Stimulated activated CD4-positive, alpha-beta T cell treated with anti-CD3 and anti-CD28 coated beads, TNF-alpha, amount 100 ng/mL, for 24 hours (primary cell): Measurements from ENCODE around the gene CD7.

Source experiments
- DNase-seq, 3 experiments: peaks; one replicate each; pipeline ENCODE4 v3.0.0-alpha.2; 2020; ENCODE audit warnings: low read depth in 3 of 3

CD7 gene

DNA sequence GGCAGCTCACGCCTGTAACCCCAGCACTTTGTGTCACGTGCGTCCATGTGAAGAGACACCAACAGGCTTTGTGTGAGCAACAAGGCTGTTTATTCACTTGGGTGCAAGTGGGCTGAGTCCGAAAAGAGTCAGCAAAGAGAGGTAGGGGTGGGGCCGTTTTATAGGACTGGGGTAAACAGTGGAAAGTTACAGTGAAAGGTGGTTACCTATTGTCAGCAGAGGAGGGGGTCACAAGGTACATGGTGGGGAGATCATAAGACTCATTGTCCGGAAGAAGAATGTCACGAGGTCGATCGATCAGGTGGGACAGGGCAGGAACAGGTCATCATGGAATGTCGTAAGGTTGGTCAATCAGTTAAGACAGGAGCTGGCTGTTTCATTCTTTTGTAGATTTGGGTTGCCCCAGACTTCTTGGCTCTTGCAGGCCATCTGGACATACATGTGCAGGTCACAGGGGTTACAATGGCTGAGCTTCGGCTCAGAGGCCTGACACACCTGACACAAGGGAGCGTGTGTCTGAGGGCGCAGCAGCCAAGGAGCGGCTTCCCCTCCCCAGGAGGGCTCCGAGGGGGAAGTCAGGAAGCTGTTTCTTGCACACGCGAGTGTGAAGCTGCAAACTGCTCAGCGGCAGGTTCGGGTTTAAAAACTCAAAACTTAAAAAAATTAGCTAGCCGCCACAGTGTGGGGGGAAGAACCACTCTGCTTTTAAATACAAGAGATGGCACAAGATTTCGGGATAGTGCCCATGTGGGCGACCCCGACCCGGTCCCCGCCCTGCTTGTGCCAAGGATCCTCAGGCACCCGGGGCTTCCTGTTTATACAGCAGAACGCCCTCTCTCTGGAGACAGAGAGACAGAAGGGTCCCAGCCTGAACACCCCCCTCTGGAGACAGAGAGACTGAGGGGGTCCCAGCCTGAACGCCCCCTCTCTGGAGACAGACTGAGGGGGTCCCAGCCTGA, 29.2 kb upstream of the CD7 start:
- no peak for DNase-seq

DNA sequence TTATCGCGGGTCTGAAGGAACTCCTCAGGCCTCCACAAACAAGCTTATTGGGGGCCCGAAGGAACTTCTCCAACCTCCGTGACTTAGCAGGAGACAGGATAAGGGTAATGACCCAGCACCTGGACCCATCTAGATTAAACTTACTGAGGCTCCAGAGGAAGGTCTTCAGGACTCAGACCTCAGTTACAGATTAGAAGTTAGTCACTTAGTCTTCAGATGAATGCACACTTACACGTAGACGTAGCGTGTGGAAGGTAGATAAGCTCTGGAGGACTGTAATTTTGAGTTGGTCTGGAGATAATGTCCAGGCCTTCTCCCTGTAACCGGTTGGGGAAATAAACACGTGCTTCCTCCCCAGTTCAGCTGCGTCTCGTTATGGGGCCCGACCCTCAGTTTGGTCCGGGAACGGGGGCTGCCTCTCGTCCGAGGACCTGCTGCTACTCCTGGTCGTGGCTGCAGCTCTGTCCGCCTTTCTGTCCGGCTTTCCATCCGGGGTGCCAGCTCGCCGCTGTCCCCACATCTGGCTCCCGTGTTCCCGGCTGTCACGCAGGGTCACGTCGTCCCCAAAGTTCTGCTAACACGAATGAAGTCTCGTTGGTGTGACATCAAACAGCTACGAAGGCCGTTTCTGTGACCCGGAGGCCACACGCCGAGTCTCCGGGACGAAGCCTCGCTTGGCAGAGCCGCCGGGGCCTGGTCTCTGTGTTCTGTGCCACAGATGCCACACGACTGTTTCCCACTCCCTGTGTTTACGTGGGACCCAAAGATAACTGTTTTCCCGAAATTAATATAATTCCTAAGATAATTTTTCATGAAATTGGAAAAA, 28.0 kb upstream of the CD7 start:
- no peak for DNase-seq

DNA sequence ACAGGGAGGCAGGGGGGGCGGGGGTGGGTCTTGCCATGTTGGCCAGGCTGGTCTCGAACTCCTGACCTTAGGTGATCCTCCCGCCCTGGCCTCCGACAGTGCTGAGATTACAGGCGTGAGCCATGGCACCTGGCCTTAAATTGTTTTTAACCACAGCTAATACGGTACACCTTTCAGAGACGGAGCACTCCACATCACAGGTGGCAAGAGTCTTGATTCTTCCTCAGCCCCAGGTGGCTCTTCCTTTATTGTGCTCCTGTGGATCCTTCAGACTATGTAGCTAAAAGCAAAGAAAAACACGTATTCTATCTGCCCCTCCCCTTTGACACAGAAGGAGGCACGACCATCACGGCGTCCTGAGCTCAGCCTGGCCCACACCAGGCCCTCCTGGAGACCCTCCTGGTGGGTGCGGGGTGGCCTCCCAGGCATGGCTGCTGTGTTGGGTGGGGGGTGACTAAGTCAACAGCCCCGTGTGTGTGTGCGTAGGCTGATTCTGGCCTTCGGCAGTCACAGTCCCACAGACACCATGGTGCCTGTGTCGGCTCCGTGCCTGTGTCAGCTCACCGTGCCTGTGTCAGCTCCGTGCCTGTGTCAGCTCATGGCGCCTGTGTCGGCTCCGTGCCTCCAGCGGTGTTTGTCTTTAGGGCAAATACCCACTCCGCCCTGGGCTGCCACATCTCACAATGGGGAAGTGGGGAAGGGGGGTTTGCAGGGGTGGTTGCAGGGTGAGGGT, 26.9 kb upstream of the CD7 start:
- no peak for DNase-seq

DNA sequence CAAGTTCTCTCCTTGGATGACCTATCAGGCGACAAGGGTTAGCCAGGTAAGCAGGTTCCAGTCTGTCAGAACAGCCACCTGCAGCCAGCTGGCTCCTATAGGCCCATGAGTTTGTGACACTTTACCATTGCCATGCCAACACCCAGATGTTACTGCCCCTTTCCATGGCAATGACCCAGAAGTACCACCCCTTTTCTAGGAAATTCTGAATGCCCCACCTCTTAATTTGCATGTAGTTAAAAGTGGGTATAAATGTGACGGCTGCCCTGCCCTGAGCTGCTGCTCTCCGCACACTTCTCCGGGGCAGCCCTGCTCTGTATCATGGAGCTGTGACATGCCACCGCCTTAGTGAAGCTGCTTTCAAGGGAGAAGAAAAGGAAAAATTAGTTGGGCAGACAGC, 26.2 kb upstream of the CD7 start:
- DNase-seq = no peak

DNA sequence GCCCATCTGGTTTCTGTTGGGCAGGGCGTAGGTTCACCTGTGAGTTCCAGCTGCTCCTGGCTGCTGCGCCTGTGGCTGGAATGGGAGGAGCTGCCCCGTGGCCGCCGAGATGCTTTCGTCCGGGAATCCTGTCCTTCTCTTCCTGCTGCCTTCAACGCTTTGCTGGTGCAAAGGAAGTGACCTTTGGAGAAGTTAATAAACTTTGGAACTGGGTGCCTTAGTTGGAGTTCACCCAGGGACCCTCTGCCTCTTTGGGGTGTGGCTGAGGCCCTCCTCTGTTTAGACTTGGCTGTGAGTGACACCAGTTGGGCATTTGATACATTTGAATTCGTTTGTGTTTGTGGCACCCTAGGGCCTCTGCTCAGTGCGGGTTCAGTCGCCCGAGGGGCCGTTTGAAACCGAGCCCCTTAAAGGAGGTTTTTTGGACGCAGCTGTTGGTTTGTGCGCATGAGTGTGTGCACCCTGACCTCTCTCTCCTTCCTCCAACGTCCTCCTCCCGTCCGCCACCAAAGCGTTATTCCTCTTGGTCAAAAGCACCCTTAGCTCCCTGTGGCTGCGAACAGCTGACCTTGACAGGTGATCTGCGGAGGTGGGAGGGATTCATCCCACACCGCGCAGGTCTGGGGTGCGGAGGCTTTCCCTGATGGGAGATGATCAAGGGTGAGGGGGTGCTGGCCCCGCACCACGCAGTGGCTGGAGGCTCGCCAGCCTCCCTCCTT, 25.1 kb upstream of the CD7 start:
- no peak for DNase-seq

DNA sequence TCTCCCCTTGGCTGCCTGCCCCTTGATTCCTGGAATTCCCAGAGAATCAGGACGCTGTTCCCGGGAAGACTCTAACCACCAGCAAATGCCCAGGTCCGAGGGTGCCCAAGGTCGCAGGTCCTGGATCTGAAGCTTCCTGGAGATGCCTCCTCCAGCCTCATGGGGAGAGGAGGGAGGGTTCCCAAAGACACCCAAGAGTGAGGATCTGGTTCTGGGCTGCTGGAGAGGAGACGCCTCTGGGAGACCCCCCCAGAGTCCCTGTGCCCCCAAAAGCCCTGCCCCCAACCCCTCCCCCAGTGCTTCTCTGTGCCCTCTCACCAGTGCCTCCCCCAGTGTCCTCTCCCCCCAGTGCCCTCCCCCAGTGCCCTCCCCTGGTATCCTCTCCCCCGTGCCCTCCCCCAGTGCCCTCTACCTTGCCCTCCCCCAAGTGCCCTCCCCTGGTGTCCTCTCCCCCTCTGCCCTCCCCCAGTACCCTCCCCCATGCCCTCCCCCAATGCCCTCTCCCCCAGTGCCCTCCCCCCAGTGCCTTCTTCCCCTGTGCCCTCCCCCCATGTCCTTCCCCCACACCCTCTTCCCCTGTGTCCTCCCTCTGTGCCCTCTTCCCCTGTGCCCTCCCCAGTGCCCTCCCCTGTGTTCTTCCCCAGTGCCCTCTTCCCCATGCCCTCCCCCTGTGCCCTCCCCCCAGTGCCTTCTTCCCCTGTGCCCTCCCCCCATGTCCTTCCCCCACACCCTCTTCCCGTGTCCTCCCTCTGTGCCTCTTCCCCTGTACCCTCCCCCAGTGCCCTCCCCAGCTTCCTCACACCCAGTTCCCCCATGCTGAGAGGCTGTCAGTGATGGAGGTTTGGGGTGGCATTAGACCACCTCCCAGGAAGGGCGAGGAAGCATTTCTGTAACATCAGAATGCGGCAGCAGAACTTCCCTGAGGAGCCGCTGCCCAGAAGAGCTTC, 22.5 kb upstream of the CD7 start:
- DNase-seq = no peak

DNA sequence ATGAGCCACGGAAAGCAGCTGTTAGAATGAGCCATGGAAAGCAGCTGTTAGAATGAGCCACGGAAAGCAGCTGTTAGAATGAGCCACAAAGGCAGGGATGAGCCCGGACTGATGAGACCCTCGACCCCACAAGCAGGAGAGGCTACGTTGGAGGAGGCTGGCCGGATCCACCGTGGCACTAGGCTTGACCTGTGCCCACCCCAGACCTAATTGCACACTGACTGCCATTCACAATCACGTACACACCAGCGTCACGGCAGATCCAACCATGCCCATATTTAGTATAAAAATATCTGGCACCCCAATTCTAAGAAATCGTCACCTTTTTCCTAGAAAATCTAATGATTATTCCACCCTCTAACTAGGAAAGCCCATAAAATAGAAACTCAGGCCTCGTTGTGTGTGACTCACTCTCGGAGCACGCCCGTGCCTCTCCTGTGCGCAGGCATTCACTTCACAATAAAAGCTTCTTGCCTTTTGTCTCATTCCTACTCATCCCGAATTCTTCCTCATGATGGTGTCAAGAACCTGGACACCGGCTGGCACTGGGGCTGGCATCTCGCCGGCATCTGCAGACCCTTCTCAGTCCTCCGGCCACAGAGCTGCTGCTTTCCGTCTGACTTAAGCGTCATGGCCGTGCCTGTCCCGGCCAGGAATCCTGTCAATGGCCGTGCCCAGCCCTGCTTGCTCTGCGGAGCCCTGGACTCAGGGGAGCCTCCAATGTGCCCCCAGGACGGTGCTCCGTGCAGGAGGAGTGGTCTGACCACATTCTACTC, 21.6 kb upstream of the CD7 start:
- no peak for DNase-seq

DNA sequence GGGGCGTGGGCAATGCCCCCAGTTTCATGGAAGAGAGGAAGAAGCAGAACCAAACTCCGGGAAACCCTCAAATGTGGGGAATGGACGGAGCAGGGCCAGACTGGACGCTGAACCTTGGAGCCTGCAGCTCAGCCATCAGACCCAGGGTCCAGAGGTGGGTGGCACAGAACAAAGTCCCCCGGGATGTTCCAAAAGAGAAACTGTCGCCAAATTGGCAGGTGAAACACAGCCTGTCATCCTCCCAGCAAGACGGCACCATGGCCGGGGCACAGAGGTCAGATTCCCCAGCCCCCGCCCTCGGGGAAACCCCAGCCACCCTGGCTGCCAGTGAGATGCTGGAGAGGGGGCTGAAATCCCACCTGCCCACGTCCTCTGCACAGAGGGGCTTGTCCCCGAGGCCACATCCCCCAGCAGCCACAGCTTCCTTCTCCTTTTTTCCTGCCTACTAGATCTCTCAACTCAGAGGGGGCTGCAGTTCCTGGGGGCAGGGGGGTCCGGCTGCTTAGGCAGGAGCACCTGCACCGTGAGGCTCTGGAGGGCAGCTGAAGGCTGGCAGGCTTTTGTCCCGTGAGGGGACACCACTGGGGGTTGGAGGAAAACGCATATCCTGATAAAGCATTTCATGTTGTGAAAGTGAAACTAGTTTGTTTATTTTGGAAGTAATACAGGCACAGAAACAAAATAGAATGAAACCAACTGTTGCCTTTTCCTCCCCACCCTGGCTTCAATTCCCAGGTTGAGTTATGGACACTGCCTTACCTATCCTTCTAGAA, 17.4 kb upstream of the CD7 start:
- DNase-seq = no peak

DNA sequence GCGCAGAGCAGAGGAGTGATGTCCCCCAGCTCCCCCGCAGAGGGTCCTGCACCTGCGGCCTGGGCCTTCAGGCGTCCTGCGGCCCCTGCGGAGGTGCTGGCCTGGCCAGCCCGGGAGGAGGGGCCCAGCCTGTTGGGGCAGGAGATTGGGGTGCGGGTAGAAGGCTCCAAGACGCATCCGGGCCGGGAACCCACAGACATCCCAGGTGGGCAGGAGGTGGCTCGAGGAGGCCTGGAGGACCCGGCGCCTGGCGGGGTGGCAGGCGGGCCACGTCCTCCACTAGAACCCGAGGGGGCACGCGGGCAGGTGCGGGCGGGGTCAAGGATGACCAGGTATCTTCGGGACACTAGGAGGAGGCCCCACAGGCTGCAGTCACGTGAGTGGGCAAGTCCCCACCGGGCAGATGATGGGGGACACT, 16.8 kb upstream of the CD7 start:
- DNase-seq = no peak

DNA sequence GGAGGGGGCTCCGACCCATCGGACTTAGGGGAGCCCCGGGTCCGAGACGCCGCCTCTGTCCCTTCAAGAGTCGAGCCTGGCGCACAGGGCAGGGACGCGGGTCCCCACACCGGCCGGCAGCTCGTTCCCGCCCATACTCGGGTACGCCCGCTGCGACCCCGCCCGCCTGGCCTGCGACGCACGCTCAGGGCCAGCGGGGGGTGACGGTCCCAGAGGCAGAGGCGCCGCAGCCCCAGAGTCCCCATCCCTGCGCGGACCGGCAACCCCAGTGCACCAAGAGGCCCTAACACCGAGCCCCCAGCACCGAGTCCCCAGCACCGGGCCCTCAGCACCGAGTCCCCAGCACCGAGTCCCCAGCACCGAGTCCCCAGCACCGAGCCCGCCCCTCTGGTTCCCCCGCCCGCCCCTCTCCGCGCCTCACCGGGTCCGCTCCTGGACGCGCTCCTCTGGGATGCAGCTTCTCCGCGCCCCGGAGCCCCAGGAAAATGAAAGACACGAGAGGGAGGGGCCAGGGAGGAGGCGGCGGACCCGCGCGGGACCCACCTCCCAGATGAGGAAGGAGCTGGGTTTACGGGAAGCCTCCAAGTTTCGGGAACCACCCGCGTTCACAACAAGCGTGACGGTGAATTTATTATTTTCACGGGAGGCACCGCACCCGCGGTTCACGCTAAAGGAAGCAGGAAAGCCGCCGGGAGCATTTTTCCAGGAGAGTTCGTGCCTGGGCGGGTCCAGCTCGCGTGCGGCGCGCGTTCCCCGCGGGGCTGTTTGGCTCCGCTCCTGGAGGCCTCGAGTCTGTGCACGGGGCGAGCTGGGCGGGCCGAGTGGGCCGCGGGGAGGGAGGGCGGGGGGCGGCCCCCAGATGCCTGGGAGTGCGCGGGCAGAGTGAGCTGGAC, 16.1 kb upstream of the CD7 start, which contains the start of gene SECTM1:
Gene SECTM1, minus strand, starts transcription at position 488 of the 893 bp plus-strand sequence. CDS start 6,526 bp downstream, outside the sequence.
- DNase-seq = no peak

DNA sequence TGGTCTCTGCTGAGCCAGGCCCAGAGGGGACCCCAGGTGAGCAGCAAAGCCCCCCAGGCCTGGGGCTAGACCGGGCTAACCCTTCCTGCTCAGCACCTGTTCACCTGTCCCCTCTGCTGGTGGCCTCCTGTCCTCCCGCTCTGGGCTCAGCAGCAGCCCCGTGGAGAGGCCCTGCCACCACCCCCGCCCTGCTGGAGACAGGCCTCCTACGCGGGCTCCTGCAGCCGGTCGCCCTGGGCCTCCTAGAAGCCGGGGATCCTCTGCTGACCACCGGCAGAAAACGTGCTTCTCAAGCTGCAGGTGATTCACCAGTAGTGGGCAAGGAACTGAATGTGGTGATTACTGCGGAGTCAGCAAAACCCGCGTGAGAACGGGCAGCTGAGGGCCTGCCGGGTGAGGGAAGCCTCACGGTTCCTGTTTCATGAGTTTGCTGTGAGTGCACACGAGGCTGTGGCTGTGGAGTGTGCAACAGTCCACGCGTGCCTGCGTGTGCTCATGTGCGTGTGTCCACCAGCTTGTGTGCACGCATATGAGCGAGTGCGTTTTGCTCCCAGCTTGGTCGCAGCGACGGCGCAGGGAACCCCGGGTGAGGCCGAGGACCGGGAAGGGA, 15.4 kb upstream of the CD7 start:
- DNase-seq = no peak

DNA sequence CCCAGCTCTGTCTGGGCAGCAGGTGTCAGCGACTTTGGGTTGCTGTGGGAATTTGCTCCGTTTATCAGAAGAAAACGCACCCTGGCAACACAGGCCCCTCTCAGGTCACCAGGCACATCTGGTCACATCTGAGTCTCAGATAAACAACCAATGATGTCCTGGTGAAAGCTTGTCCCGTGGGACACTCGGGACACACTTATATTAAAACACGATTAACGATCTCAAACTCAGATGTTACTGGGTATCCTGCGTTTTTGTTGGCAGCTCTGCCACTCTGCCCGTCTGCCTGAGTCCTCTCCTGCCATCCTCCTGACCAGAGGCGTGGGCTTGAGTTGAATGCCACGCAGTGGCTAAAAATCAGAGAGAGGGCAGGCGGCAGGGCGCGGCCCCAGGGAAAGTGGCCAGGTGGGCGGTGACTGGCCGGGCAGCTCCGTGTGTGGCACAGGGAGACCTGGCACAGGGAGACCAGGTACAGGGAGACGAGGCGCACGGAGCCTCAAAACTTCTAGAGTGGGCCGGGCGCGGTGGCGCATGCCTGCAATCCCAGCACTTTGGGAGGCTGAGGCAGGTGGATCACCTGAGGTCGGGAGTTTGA, 14.0 kb upstream of the CD7 start:
- no peak for DNase-seq

DNA sequence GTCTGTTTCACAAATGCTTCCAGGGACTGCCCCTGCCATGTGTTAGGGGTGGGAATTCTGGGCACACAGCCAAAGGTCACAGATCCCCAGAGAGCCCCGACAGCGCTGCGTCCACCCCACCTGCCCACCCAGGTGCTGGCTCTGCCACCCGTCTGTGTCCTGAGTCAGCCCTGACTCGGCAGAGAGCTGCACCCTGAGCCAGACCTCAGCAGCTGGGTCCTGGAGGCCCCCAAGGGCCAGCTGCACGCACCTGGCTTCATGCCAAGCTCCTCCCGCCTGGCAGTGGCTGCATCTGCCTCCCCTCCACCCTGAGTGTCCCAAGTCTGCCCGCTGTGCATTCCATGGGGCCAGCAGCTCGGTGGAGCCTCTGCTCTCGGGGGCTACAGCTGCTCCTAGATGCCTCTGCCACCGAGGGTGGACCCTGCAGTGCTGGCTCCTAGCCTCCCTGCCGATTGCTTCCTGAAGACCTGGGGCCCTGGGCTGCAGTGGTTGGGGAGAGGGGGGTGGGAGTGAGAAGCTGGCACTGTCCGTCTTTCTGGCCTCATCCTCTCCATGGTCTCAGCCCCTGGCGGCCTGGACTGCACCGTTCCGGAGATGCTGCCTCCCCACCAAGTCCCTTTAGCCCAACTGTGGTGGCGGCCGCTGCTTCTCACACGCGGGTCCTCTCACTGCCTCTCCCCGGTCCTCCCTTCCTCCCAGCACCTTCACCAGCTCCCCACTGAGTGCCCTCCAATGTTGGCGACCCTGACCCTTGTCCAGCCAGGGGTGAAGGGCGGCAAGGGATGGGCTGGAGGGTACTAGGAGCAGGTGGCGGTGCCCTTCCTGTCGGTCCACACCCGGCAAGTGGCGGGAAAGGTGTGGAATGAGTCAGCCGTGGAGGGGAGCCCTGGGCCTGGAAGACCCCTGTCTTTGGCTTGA, 13.2 kb upstream of the CD7 start:
- no peak for DNase-seq

DNA sequence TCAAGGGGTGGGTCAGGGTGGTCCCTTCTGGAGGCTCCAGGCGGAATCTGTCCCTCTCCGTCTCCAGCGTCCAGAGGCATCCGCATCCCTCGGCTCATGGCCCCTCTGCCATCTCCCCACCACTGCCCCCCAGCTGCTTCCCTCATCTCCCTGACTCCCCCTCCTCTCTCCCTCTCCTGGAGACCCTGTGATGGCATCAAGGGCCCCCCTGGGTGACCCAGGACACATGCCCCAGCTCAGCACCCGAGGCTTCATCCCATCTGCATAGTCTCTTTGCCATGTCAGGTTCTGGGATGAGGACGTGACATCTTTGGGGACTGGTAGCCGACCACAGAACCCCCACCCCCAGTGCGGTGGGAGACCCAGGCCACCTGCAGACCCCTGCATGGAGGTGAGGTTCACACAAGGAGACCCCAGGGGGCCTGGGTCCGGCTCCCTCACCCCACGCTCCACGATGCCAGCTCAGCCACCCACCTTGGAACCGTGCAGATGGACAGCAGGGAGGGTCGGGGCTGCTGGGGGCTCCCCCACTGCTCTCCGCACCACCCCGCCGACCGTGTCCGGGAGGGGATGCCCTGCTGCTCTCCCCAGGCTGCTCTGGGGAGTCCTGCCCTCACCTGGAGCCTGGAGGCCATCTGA, 12.4 kb upstream of the CD7 start:
- no peak for DNase-seq

DNA sequence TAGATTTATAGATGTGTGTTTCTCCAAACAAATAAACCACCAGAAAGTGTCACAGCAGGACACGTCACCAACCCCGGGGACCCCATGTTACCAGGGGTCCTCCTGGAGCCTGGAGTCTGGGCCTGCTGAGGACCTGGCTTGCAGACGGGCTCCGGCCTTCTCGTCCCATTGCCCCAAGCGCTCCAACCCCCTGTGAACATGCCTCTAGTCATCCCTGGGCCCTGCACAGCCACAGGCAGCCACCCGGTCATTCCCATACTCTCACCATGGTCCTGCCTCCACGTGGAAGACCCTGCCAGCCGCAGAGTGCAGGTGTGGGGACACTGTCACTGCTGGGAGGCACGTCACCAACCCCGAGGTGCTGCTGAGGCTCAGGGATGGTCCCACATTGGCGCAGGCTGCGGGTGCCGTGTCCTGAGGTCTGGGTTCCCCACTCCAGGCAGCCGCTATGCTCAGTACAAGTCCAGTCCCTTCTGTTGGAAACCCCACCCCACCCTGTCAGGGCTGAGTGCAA, 11.6 kb upstream of the CD7 start:
- DNase-seq = no peak
